Ishikawa (cell line): Measurements from ENCODE around the gene LRRC8C.

Experiments used
- CEBPB ChIP-seq: IDR thresholded peaks from 2 replicates; pipeline ENCODE4 v1.6.1; 2012
- CREB1 ChIP-seq: IDR thresholded peaks from 2 replicates; pipeline ENCODE4 v1.6.1; 2012; ENCODE audit warnings: low read depth
- EGR1 ChIP-seq: IDR thresholded peaks from 2 replicates; pipeline ENCODE4 v1.6.1; 2012
- EP300 ChIP-seq: IDR thresholded peaks from 2 replicates; pipeline ENCODE4 v1.6.1; 2012; ENCODE audit warnings: borderline replicate concordance
- FOXM1 ChIP-seq: IDR thresholded peaks from 2 replicates; pipeline ENCODE4 v1.6.1; 2012; ENCODE audit warnings: low read depth, borderline replicate concordance
- NFIC ChIP-seq: IDR thresholded peaks from 2 replicates; pipeline ENCODE4 v1.6.1; 2012
- RAD21 ChIP-seq: IDR thresholded peaks from 2 replicates; pipeline ENCODE4 v1.6.1; 2012; ENCODE audit warnings: low read depth
- REST ChIP-seq: IDR thresholded peaks from 2 replicates; pipeline ENCODE4 v1.6.1; 2012; ENCODE audit warnings: low read depth, mild to moderate bottlenecking
- TAF1 ChIP-seq: IDR thresholded peaks from 2 replicates; pipeline ENCODE4 v1.6.1; 2012; ENCODE audit warnings: low read depth, mild to moderate bottlenecking
- TCF12 ChIP-seq: IDR thresholded peaks from 2 replicates; pipeline ENCODE4 v1.6.1; 2012; ENCODE audit warnings: low read depth
- TEAD4 ChIP-seq: IDR thresholded peaks from 2 replicates; pipeline ENCODE4 v1.6.1; 2012
- USF1 ChIP-seq: IDR thresholded peaks from 2 replicates; pipeline ENCODE4 v1.6.1; 2012
- YY1 ChIP-seq: IDR thresholded peaks from 2 replicates; pipeline ENCODE4 v1.6.1; 2012; ENCODE audit warnings: low read depth
- ZBTB7A ChIP-seq: IDR thresholded peaks from 2 replicates; pipeline ENCODE4 v1.6.1; 2012; ENCODE audit warnings: low read depth

LRRC8C gene

GRCh38 chr1:89698624-89699023 is 65.7 kb downstream of the LRRC8C start:
- TF ChIP-seq TCF12 (no peak), ZBTB7A (no peak), NFIC (no peak), RAD21 (no peak), CREB1 (no peak), USF1 (no peak), EP300 (no peak), FOXM1 (no peak), CEBPB (no peak), EGR1 (no peak), TAF1 (no peak), YY1 (no peak), REST (no peak)

- no peak for TF ChIP-seq REST
- no peak for TF ChIP-seq ZBTB7A
- no peak for TF ChIP-seq EGR1
- TF ChIP-seq TAF1 = no peak
- no peak for TF ChIP-seq EP300
- TF ChIP-seq TCF12 = no peak
- no peak for TF ChIP-seq RAD21
- TF ChIP-seq NFIC = no peak
- no peak for TF ChIP-seq TEAD4
- TF ChIP-seq CEBPB = no peak
- no peak for TF ChIP-seq YY1
Observed at GRCh38 chr1:89699451-89699986, 66.6 kb downstream of the LRRC8C start.

GRCh38 chr1:89701746-89702241 is 68.9 kb downstream of the LRRC8C start:
- TF ChIP-seq NFIC = no peak

GRCh38 chr1:89702520-89703045 is 69.7 kb downstream of the LRRC8C start:
- TF ChIP-seq TEAD4 (no peak), TAF1 (no peak), USF1 (no peak), CEBPB (no peak), EGR1 (no peak), CREB1 (no peak), TCF12 (no peak), RAD21 (no peak), ZBTB7A (no peak)

GRCh38 chr1:89703469-89703868 is 70.5 kb downstream of the LRRC8C start:
- no peak for TF ChIP-seq REST
- TF ChIP-seq EP300 = no peak
- TF ChIP-seq FOXM1 = no peak
- TF ChIP-seq TCF12 = no peak
- TF ChIP-seq CREB1 = no peak
- no peak for TF ChIP-seq TEAD4
- TF ChIP-seq RAD21 = no peak
